GM19324 (cell line): ENCODE results near the gene RAD51B.

Experiments
- ATAC-seq: cut with Tn5 transposase; IDR thresholded peaks from one replicate; pipeline ENCODE4 v1.9.1; 2021; ENCODE audit warnings: mild to moderate bottlenecking, moderate library complexity; ENCODE audit not compliant: unreplicated experiment, low FRiP score

The RAD51B gene

GRCh38 chr14:68306934-68307789, 487.6 kb downstream of the RAD51B start:
- no peak for ATAC-seq

GRCh38 chr14:68307790-68308168, 488.2 kb downstream of the RAD51B start:
- ATAC-seq: no peak

GRCh38 chr14:68308726-68309520, 489.3 kb downstream of the RAD51B start:
- ATAC-seq: no peak

- no peak for ATAC-seq
Observed at GRCh38 chr14:68309616-68310015, 490.0 kb downstream of the RAD51B start.

- ATAC-seq: no peak
Observed at GRCh38 chr14:68312300-68312699, 492.7 kb downstream of the RAD51B start.

GRCh38 chr14:68312884-68313610, 493.5 kb downstream of the RAD51B start:
- ATAC-seq: peak; percentile 89

GRCh38 chr14:68314642-68315041, 495.1 kb downstream of the RAD51B start:
- no peak for ATAC-seq

GRCh38 chr14:68315081-68315480, 495.5 kb downstream of the RAD51B start:
- no peak for ATAC-seq

GRCh38 chr14:68316078-68316868, 496.7 kb downstream of the RAD51B start:
- no peak for ATAC-seq

- ATAC-seq: no peak
Observed at GRCh38 chr14:68317239-68317638, 497.7 kb downstream of the RAD51B start.

GRCh38 chr14:68318828-68319227, 499.2 kb downstream of the RAD51B start:
- no peak for ATAC-seq

GRCh38 chr14:68320495-68320894, 500.9 kb downstream of the RAD51B start:
- ATAC-seq: no peak

- no peak for ATAC-seq
Observed at GRCh38 chr14:68322940-68323620, 503.5 kb downstream of the RAD51B start.

GRCh38 chr14:68325267-68325807, 505.8 kb downstream of the RAD51B start:
- no peak for ATAC-seq

GRCh38 chr14:68327231-68327630, 507.7 kb downstream of the RAD51B start:
- ATAC-seq: no peak

GRCh38 chr14:68328509-68328908, 508.9 kb downstream of the RAD51B start:
- ATAC-seq: no peak

GRCh38 chr14:68331426-68331825, 511.8 kb downstream of the RAD51B start:
- no peak for ATAC-seq

- no peak for ATAC-seq
Observed at GRCh38 chr14:68331991-68332390, 512.4 kb downstream of the RAD51B start.

GRCh38 chr14:68333262-68333661, 513.7 kb downstream of the RAD51B start:
- no peak for ATAC-seq
